PC-9 (cell line): Measurements from ENCODE around the gene NKPD1.

Experiments
- CTCF ChIP-seq: fragments of 200-600 bp; sonication (generic); conservative IDR thresholded peaks from 2 replicates; pipeline ENCODE4 v1.6.1; 2017; ENCODE audit warnings: mixed run types, antibody characterized with exemption, mild to moderate bottlenecking, moderate library complexity
- EZH2 ChIP-seq: fragments of 200-600 bp; sonication (generic); IDR thresholded peaks from 2 replicates; pipeline ENCODE4 v1.8.0; 2017; ENCODE audit warnings: antibody characterized with exemption, low read depth

- TF ChIP-seq CTCF (no peak), EZH2 (no peak)
These were observed 9.6 kb upstream of the NKPD1 start for GRCh38 chr19:45170146-45171106.
